ENCODE data around the gene ANKS1B.

Gene ANKS1B

DNA sequence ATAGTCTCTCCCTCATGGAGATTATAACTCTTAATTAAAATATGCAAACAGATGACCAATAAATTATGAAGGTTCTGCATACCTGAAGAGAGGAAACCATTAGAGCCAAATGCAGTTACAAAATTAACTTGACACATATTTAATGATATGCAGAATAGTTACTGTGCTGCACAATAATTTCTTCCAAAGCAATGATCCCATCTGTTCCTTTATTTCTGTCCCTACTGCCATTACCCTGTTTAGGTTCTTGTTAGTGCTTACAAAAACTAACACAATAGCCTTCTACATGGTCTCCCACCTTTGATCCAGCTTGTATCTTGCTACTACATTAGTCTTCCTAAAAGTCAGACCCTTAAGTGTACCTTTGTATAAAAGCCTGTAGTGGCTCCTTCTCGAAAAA is 928.5 kb downstream of the ANKS1B start:
- TF ChIP-seq GATA2 (IDR thresholded peaks at IDR 0.05; ENCODE audit: low read depth, low read length): no peak

DNA sequence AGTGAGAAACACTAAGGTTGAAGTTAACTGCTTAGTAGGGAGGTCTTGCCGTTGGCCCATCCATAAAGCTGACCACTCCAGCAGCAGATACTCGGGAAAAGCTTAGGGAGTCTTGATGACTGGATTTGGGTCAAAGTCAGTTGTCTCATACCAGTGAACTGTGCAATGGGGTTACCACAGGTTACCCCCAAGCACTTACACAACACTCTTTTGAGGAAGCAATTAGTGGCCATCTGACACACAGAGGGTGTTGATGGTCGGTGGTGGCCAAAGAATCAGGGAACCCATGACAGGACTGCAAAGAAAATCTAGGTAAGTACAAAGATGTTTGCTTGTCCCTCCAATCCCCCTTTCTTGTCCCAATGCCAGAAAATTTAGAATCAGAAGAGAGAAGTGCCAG is 929.4 kb downstream of the ANKS1B start:
- TF ChIP-seq GATA3 (IDR thresholded peaks at IDR 0.05; ENCODE audit: low read depth, low read length): no peak
- TF ChIP-seq GATA2 (IDR thresholded peaks at IDR 0.05; ENCODE audit: low read depth, low read length): no peak

DNA sequence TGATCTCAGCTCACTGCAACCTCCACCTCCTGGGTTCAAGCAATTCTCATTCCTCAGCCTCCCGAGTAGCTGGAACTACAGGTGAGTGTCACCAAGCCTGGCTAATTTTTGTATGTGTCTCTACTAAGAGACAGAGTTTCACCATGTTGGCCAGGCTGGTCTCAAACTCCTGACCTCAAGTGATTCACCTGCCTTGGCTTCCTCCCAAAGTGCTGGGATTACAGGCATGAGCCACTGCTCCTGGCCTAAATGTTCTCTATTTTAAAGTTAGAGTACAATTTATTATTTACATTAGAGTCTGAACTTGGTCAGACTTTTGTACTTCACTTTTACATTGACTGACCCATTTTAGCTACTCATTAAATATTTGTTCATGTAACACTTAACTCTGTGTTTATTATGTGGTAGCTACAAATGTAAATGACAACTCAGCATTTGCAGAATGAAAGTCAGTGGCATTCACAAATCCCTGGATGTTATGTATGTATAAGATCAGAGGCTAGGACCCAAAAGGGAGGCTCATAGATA is 930.1 kb downstream of the ANKS1B start:
- TF ChIP-seq GATA3 (IDR thresholded peaks at IDR 0.05; ENCODE audit: low read depth, low read length): no peak
- TF ChIP-seq GATA2 (IDR thresholded peaks at IDR 0.05; ENCODE audit: low read depth, low read length): no peak

GRCh38 chr12:99053616-99054362 is 930.9 kb downstream of the ANKS1B start:
- no peak for TF ChIP-seq GATA2 (IDR thresholded peaks at IDR 0.05; ENCODE audit: low read depth, low read length)
- TF ChIP-seq GATA3 (IDR thresholded peaks at IDR 0.05; ENCODE audit: low read depth, low read length): no peak

DNA sequence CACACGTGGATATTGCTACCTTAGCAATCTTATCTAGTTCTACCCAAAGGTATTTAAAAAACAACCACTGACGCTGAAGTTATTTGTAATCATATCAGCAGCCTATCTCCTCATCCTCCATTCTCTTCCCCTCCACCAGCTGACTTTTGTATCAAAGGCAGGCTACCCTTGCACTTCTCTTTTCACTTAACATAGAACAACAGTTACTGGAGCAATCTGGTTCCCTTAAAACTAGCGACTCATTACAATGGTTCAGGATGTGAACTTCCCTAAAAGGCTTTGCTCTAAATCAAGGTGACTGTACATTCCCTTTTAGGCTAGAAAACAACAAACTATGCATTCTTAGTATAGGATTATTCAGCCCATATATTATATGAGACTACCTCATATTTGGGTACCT is 935.0 kb downstream of the ANKS1B start:
- no peak for TF ChIP-seq GATA3 (IDR thresholded peaks at IDR 0.05; ENCODE audit: low read depth, low read length)
- TF ChIP-seq GATA2 (IDR thresholded peaks at IDR 0.05; ENCODE audit: low read depth, low read length): no peak

DNA sequence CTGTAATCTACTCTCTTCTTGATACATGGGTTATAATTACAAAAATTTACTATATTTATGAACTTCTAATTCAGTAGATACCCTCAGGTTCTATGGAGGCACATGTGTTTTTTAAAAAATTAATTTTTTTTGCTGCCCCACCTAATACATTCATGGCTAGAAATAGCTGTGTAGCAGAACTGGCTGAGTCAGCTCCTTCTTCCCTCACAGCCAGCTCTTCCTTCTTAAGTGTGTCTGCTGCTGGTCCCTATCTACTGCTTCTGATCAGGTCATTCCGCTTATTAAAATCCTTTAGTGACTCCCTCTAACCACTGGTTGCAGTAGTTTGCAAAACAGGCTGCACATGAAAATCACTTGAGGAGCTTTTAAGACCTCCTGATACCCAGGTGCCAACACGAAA is 939.6 kb downstream of the ANKS1B start:
- no peak for TF ChIP-seq GATA3 (IDR thresholded peaks at IDR 0.05; ENCODE audit: low read depth, low read length)

DNA sequence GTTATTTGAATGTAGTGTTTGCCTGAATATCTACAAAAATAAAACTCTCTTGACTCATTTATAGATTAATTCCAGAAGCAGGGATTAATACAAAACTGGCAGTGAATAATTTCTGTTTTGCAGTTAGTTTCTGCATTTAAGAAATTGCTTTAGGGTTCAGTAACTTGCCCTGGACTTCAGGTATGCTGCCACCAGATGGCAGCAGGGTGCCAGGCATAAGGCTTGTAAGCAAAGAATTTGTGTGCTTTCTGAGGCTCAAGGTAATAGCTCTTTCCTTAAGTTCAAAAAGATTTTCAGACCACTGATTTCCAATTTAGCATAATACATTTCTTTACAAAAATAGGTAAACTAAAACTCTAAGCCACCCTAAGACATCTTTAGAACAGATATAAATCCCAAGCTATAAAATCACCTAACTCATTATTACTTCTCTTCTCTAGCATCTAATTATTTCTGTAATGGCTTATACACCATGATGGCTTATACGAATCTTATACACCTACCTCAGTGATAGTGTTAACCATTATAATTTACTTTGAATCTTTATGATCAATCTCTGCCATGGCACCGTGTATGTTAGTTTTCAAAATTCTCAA is 941.3 kb downstream of the ANKS1B start:
- TF ChIP-seq GATA3 (IDR thresholded peaks at IDR 0.05; ENCODE audit: low read depth, low read length): no peak
- no peak for TF ChIP-seq GATA2 (IDR thresholded peaks at IDR 0.05; ENCODE audit: low read depth, low read length)

GRCh38 chr12:99042226-99042625 is 942.5 kb downstream of the ANKS1B start:
- no peak for TF ChIP-seq GATA3 (IDR thresholded peaks at IDR 0.05; ENCODE audit: low read depth, low read length)
- no peak for TF ChIP-seq GATA2 (IDR thresholded peaks at IDR 0.05; ENCODE audit: low read depth, low read length)

DNA sequence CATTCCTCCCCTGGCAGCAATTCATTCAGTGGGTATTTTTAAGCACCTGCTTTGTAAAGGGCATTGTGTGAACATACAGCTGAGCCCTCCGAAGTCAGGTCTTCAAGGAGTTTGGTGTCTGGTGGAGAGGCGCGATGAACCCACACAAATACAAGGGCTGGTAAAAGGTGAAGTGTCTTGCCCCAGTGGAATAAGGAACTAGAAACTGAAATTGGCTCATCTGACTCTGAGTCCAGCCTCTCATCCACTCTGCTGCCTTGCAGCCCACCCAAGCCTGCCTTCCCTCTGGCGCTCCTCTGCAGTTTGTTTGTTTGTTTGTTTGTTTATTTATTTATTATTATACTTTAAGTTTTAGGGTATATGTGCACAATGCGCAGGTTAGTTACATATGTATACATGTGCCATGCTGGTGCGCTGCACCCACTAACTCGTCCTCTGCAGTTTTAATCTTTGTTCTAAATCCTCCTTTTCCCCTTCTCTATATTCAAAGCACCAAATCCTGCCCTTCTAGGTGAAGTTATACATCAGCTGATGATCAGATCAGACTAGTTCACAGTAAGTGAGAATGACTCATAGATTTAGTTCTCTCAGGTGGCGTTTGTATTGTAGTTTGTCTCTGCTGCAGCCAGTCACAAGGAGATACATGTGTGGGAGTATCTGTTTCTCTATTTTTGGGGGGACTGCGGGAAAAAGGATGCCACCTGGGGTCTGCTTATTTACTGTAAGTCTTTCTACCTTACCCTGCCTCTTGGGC is 945.2 kb downstream of the ANKS1B start:
- TF ChIP-seq GATA3 (IDR thresholded peaks at IDR 0.05; ENCODE audit: low read depth, low read length) (no peak), GATA2 (IDR thresholded peaks at IDR 0.05; ENCODE audit: low read depth, low read length) (no peak)

DNA sequence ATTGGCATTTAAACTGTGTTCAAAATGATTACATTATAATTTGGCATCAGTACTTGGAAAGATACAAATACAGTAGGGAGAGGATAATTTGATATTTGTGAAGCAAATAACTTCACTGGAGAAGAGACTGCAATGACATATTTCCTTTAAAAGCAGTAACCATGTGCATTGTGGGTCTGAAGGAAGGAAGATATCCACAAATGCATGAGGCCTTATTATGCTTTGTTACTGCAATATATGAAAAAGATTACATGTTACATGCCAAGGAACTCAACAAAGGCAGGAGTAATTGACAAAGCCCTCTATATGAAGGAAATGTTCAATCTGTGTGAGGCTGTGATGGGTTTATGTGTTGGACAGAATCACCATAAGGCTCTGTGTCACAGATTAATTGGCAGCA is 948.2 kb downstream of the ANKS1B start:
- TF ChIP-seq GATA2 (IDR thresholded peaks at IDR 0.05; ENCODE audit: low read depth, low read length) (no peak), GATA3 (IDR thresholded peaks at IDR 0.05; ENCODE audit: low read depth, low read length) (no peak)

- TF ChIP-seq GATA3 (IDR thresholded peaks at IDR 0.05; ENCODE audit: low read depth, low read length) (no peak), GATA2 (IDR thresholded peaks at IDR 0.05; ENCODE audit: low read depth, low read length) (no peak)
Observed at GRCh38 chr12:99035803-99036202, 948.9 kb downstream of the ANKS1B start.

- TF ChIP-seq GATA3 (IDR thresholded peaks at IDR 0.05; ENCODE audit: low read depth, low read length) (no peak), GATA2 (IDR thresholded peaks at IDR 0.05; ENCODE audit: low read depth, low read length) (no peak)
Observed at GRCh38 chr12:99029511-99030271, 955.0 kb downstream of the ANKS1B start.

- TF ChIP-seq GATA2 (IDR thresholded peaks at IDR 0.05; ENCODE audit: low read depth, low read length) (no peak), GATA3 (IDR thresholded peaks at IDR 0.05; ENCODE audit: low read depth, low read length) (no peak)
Observed at GRCh38 chr12:99027461-99027860, 957.3 kb downstream of the ANKS1B start.

- TF ChIP-seq GATA3 (IDR thresholded peaks at IDR 0.05; ENCODE audit: low read depth, low read length) (no peak), GATA2 (IDR thresholded peaks at IDR 0.05; ENCODE audit: low read depth, low read length) (no peak)
Observed at GRCh38 chr12:99027055-99027393, 957.7 kb downstream of the ANKS1B start.

All from SH-SY5Y (cell line).